ENCODE measurements around the gene GALNT9.
"Not testable (repeated sequence)": the region's sequence is repeated elsewhere in the genome, so short reads cannot be mapped to it uniquely, and the experiment has no call there.

GALNT9 gene

DNA sequence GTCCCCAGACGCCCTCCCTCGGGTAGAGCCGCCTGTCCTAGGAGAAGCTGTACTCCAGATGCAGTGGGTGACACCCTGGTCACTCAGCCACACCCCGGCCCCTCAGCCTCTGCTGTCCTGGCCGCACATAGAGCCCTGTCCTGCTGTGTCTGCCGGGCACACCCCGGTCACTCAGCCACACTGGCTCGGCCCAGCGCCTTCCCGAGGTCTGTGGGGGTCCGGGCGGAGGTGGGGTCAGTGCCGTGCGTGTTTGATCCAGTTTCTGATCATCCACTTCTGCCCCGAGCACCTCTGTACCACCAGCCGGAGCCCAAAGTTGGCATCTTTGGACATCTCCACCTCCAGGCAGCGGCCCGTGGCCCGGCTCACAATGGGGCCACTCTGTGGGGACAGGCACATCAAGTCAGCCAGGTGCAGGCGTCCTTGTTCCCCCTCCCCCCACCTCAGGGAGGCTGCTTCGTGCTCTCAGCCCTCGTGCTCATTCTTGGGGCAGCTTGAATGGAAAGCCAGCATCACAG, 132.5 kb downstream of the GALNT9 start:
- Histone ChIP-seq H3K4ac (ENCODE audit: low read depth in 1 of 2, low read length in 2 of 2) (no peak overlapping the region), H3K27me3 (ENCODE audit: control insufficient read depth in 1 of 2, insufficient read depth in 1 of 2, low read length in 2 of 2) (peaks cover 0 to 61% of the 10 kb centered on the region in 2 experiments)
- WGBS = 82% methylated on average over 22 of the region's 22 CpGs

GRCh38 chr12:132196038-132196872, 133.1 kb downstream of the GALNT9 start:
- peaks cover 0 to 58% of the 10 kb centered on the region in 2 experiments for H3K27me3 ChIP-seq (ENCODE audit: control insufficient read depth in 1 of 2, insufficient read depth in 1 of 2, low read length in 2 of 2)
- no peak overlapping the region for H2BK15ac ChIP-seq (ENCODE audit: low read depth, poor library complexity, severe bottlenecking)
- no peak overlapping the region for H3K23ac ChIP-seq (ENCODE audit: low read length in 2 of 2)
- no peak overlapping the region for H3K4ac ChIP-seq (ENCODE audit: low read depth in 1 of 2, low read length in 2 of 2)
- H2BK12ac ChIP-seq (ENCODE audit: low read length in 2 of 2) = no peak overlapping the region
- no peak overlapping the region for H3K4me2 ChIP-seq (ENCODE audit: low read length, poor library complexity, severe bottlenecking)
- DNase-seq = no peak
- no peak overlapping the region for H3K9ac ChIP-seq (ENCODE audit: low read length)
- no peak overlapping the region for H3K27ac ChIP-seq (ENCODE audit: low read length, poor library complexity, severe bottlenecking)
- H3K4me3 ChIP-seq (ENCODE audit: insufficient read depth in 1 of 2, low read depth in 1 of 2, low read length in 2 of 2) = no peak overlapping the region
- 84% methylated on average over 31 of the region's 32 CpGs for WGBS
- no peak overlapping the region for H2AFZ ChIP-seq (ENCODE audit: low read depth, low read length)
- H3K9me3 ChIP-seq (ENCODE audit: control insufficient read depth, low read length) = peaks cover 16% of the 10 kb centered on the region
- no peak overlapping the region for H4K8ac ChIP-seq (ENCODE audit: low read length)
- H3K79me1 ChIP-seq (replicated peaks; ENCODE audit: low read length, poor library complexity, severe bottlenecking) = no peaks in the 10 kb centered on the region
- no peak overlapping the region for H2BK5ac ChIP-seq (ENCODE audit: low read depth, low read length, poor library complexity, severe bottlenecking)
- no peak overlapping the region for H2AK5ac ChIP-seq (ENCODE audit: low read length, severe bottlenecking)
- H3K4me1 ChIP-seq (ENCODE audit: control insufficient read depth, insufficient read depth, low read depth, low read length) = no peaks in the 10 kb centered on the region
- H3K36me3 ChIP-seq (ENCODE audit: control insufficient read depth in 1 of 2, insufficient read depth in 2 of 2, low read depth in 1 of 2, low read length in 2 of 2) = no peaks in the 10 kb centered on the region
- H4K91ac ChIP-seq (ENCODE audit: low read length) = no peak overlapping the region
- H3K18ac ChIP-seq (ENCODE audit: low read depth in 1 of 2, low read length in 2 of 2) = no peak overlapping the region
- no peak overlapping the region for H2BK120ac ChIP-seq (ENCODE audit: low read depth, low read length)
- no peak overlapping the region for H3K14ac ChIP-seq (ENCODE audit: low read length in 2 of 2)

More for the DNA sequence above, 132.5 kb downstream of the GALNT9 start:
- Histone ChIP-seq H3K4me2 (ENCODE audit: low read length, poor library complexity, severe bottlenecking) (no peak overlapping the region), H3K23ac (ENCODE audit: low read length in 2 of 2) (no peak overlapping the region), H3K9me3 (ENCODE audit: control insufficient read depth, low read length) (peaks cover 16% of the 10 kb centered on the region), H3K9ac (ENCODE audit: low read length) (no peak overlapping the region), H3K36me3 (ENCODE audit: control insufficient read depth in 1 of 2, insufficient read depth in 2 of 2, low read depth in 1 of 2, low read length in 2 of 2) (no peaks in the 10 kb centered on the region), H3K18ac (ENCODE audit: low read depth in 1 of 2, low read length in 2 of 2) (no peak overlapping the region), H3K27ac (ENCODE audit: low read length, poor library complexity, severe bottlenecking) (no peak overlapping the region), H2BK5ac (ENCODE audit: low read depth, low read length, poor library complexity, severe bottlenecking) (no peak overlapping the region), H2BK12ac (ENCODE audit: low read length in 2 of 2) (no peak overlapping the region), H3K4me3 (ENCODE audit: insufficient read depth in 1 of 2, low read depth in 1 of 2, low read length in 2 of 2) (no peak overlapping the region), H2AFZ (ENCODE audit: low read depth, low read length) (no peak overlapping the region), H3K4me1 (ENCODE audit: control insufficient read depth, insufficient read depth, low read depth, low read length) (no peaks in the 10 kb centered on the region), H3K14ac (ENCODE audit: low read length in 2 of 2) (no peak overlapping the region), H2BK120ac (ENCODE audit: low read depth, low read length) (no peak overlapping the region), H2AK5ac (ENCODE audit: low read length, severe bottlenecking) (no peak overlapping the region), H4K8ac (ENCODE audit: low read length) (no peak overlapping the region), H4K91ac (ENCODE audit: low read length) (no peak overlapping the region), H3K79me1 (replicated peaks; ENCODE audit: low read length, poor library complexity, severe bottlenecking) (no peaks in the 10 kb centered on the region), H2BK15ac (ENCODE audit: low read depth, poor library complexity, severe bottlenecking) (no peak overlapping the region)
- no peak for DNase-seq

DNA sequence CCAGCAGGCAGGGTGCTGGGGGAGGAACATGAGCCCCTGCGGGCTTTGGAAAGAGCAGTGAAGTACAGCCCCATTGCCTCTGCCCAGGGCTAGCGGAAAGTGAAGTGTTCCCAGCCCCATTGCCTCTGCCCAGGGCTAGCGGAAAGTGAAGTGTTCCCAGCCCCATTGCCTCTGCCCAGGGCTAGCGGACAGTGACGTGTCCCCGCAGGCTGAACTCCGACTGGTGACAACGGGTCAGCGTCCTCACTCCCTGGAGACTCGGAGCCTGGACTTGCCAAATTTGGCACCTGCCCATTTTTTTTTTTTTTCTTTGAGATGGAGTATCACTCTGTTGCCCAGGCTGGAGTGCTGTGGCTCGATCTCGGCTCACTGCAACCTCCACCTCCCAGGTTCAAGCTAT, 134.1 kb downstream of the GALNT9 start:
- not testable (repeated sequence) for H2BK120ac ChIP-seq (ENCODE audit: low read depth, low read length); H3K4ac ChIP-seq (ENCODE audit: low read depth in 1 of 2, low read length in 2 of 2); H4K91ac ChIP-seq (ENCODE audit: low read length); H3K9ac ChIP-seq (ENCODE audit: low read length); H3K4me1 ChIP-seq (ENCODE audit: control insufficient read depth, insufficient read depth, low read depth, low read length); H2AK5ac ChIP-seq (ENCODE audit: low read length, severe bottlenecking); H2AFZ ChIP-seq (ENCODE audit: low read depth, low read length); H2BK5ac ChIP-seq (ENCODE audit: low read depth, low read length, poor library complexity, severe bottlenecking); H3K27ac ChIP-seq (ENCODE audit: low read length, poor library complexity, severe bottlenecking); H3K14ac ChIP-seq (ENCODE audit: low read length in 2 of 2); H3K79me1 ChIP-seq (replicated peaks; ENCODE audit: low read length, poor library complexity, severe bottlenecking); H2BK15ac ChIP-seq (ENCODE audit: low read depth, poor library complexity, severe bottlenecking); H3K4me3 ChIP-seq (ENCODE audit: insufficient read depth in 1 of 2, low read depth in 1 of 2, low read length in 2 of 2); H3K4me2 ChIP-seq (ENCODE audit: low read length, poor library complexity, severe bottlenecking); H2BK12ac ChIP-seq (ENCODE audit: low read length in 2 of 2); H4K8ac ChIP-seq (ENCODE audit: low read length); H3K18ac ChIP-seq (ENCODE audit: low read depth in 1 of 2, low read length in 2 of 2); H3K36me3 ChIP-seq (ENCODE audit: control insufficient read depth in 1 of 2, insufficient read depth in 2 of 2, low read depth in 1 of 2, low read length in 2 of 2); H3K23ac ChIP-seq (ENCODE audit: low read length in 2 of 2); DNase-seq
- H3K27me3 ChIP-seq (ENCODE audit: control insufficient read depth in 1 of 2, insufficient read depth in 1 of 2, low read length in 2 of 2) = peaks cover 0 to 57% of the 10 kb centered on the region in 2 experiments
- 90% methylated on average over 10 of the region's 12 CpGs for WGBS
- H3K9me3 ChIP-seq (ENCODE audit: control insufficient read depth, low read length) = peaks cover 16% of the 10 kb centered on the region

DNA sequence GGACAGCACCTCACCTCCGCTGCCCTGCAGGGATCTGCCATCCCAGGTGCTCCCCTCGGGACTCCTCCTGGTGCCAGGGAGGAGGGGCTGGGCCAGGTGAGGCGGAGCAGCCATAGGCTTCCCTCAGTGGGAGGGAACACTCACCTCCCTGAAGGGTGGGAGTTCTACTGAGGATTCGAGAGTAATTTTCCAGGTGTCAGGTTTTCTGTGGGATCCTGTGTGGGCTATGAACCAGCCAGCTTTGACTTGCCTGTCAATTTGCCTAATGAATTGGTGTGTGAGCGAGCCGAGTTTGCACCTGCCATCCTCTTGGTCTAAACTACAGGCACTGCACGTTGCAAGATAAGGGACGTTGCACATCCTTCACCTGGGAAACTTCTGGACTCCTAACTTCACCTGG, 134.8 kb downstream of the GALNT9 start:
- WGBS = 71% methylated on average over 8 of the region's 8 CpGs
- no peaks in the 10 kb centered on the region for H3K79me1 ChIP-seq (replicated peaks; ENCODE audit: low read length, poor library complexity, severe bottlenecking)
- H3K4ac ChIP-seq (ENCODE audit: low read depth in 1 of 2, low read length in 2 of 2) = no peak overlapping the region

More for the DNA sequence above, 134.8 kb downstream of the GALNT9 start:
- Histone ChIP-seq H3K4me2 (ENCODE audit: low read length, poor library complexity, severe bottlenecking) (no peak overlapping the region), H3K9ac (ENCODE audit: low read length) (no peak overlapping the region), H3K36me3 (ENCODE audit: control insufficient read depth in 1 of 2, insufficient read depth in 2 of 2, low read depth in 1 of 2, low read length in 2 of 2) (no peaks in the 10 kb centered on the region), H3K14ac (ENCODE audit: low read length in 2 of 2) (no peak overlapping the region), H2BK12ac (ENCODE audit: low read length in 2 of 2) (no peak overlapping the region), H3K27ac (ENCODE audit: low read length, poor library complexity, severe bottlenecking) (no peak overlapping the region), H3K9me3 (ENCODE audit: control insufficient read depth, low read length) (peaks cover 16% of the 10 kb centered on the region), H2BK15ac (ENCODE audit: low read depth, poor library complexity, severe bottlenecking) (no peak overlapping the region), H4K8ac (ENCODE audit: low read length) (no peak overlapping the region), H4K91ac (ENCODE audit: low read length) (no peak overlapping the region), H3K4me1 (ENCODE audit: control insufficient read depth, insufficient read depth, low read depth, low read length) (peaks cover 8% of the 10 kb centered on the region), H2AK5ac (ENCODE audit: low read length, severe bottlenecking) (no peak overlapping the region), H3K4me3 (ENCODE audit: insufficient read depth in 1 of 2, low read depth in 1 of 2, low read length in 2 of 2) (no peak overlapping the region), H2AFZ (ENCODE audit: low read depth, low read length) (no peak overlapping the region), H3K18ac (ENCODE audit: low read depth in 1 of 2, low read length in 2 of 2) (no peak overlapping the region), H3K23ac (ENCODE audit: low read length in 2 of 2) (no peak overlapping the region), H2BK5ac (ENCODE audit: low read depth, low read length, poor library complexity, severe bottlenecking) (no peak overlapping the region), H3K27me3 (ENCODE audit: control insufficient read depth in 1 of 2, insufficient read depth in 1 of 2, low read length in 2 of 2) (peaks cover 0 to 51% of the 10 kb centered on the region in 2 experiments), H2BK120ac (ENCODE audit: low read depth, low read length) (no peak overlapping the region)
- no peak for DNase-seq
